ENCODE data around the gene GPN2. TPM values are rescaled to one million over a fixed set of nuclear protein-coding genes. Genes with fewer than 3 reads are reported as not detected.
"Not testable (repeated sequence)": the region's sequence is repeated elsewhere in the genome, so short reads cannot be mapped to it uniquely, and the experiment has no call there.

Gene GPN2
- total RNA-seq, 1 experiment from 2014 or later: 41.9 TPM

GRCh38 chr1:26838474-26839338, 51.4 kb downstream of the GPN2 start:
- Histone ChIP-seq H3K4me3 (ENCODE audit: low read depth in 2 of 2, low read length in 2 of 2) (no peak overlapping the region), H3K27me3 (ENCODE audit: control insufficient read depth, insufficient read depth, low read length) (no peaks in the 10 kb centered on the region), H3K36me3 (ENCODE audit: control insufficient read depth, insufficient read depth, low read length) (no peaks in the 10 kb centered on the region), H3K9me3 (ENCODE audit: control insufficient read depth, insufficient read depth, low read depth, low read length) (no peaks in the 10 kb centered on the region), H3K4me1 (ENCODE audit: control insufficient read depth, insufficient read depth, low read length) (no peaks in the 10 kb centered on the region), H3K27ac (ENCODE audit: low read length) (no peak overlapping the region)
- TF ChIP-seq REST (IDR thresholded peaks at IDR 0.05; ENCODE audit: insufficient read depth in 1 of 2, low read depth in 2 of 2, low read length in 1 of 2) (no peak), CTCF (IDR thresholded peaks at IDR 0.05) (no peak), POLR2AphosphoS5 (IDR thresholded peaks at IDR 0.05; ENCODE audit: low read depth, low read length) (no peak), TCF7L2 (IDR thresholded peaks at IDR 0.05; ENCODE audit: low read depth, low read length) (no peak), SIN3A (IDR thresholded peaks at IDR 0.05; ENCODE audit: borderline replicate concordance, insufficient read depth, low read depth, low read length) (no peak)
- CTCF ChIA-PET: no interaction called here
- no TSS peak for BruUV-seq (replicated peaks)
- ATAC-seq: peak; percentile 54; the same call in 1 of the 2 replicates
- intact Hi-C loops (cut with micrococcal nuclease; ENCODE audit: unreplicated experiment) (no loop called here), in situ Hi-C loops (cut with HindIII; ENCODE audit: low pct_unique_long_range_greater_than_20kb, low sequenced_read_pairs) (no loop called here)
- POLR2A ChIA-PET: no interaction called here
- no peak for DNase-seq (ENCODE audit: low read depth, low spot score)

GRCh38 chr1:26837665-26838064, 52.4 kb downstream of the GPN2 start:
- H3K36me3 ChIP-seq (ENCODE audit: control insufficient read depth, insufficient read depth, low read length); intact Hi-C loops (cut with micrococcal nuclease; ENCODE audit: unreplicated experiment); POLR2A ChIA-PET; H3K27ac ChIP-seq (ENCODE audit: low read length); BruUV-seq (replicated peaks); H3K9me3 ChIP-seq (ENCODE audit: control insufficient read depth, insufficient read depth, low read depth, low read length); H3K27me3 ChIP-seq (ENCODE audit: control insufficient read depth, insufficient read depth, low read length); ATAC-seq; CTCF ChIA-PET; in situ Hi-C loops (cut with HindIII; ENCODE audit: low pct_unique_long_range_greater_than_20kb, low sequenced_read_pairs); H3K4me1 ChIP-seq (ENCODE audit: control insufficient read depth, insufficient read depth, low read length); H3K4me3 ChIP-seq (ENCODE audit: low read depth in 2 of 2, low read length in 2 of 2); DNase-seq (ENCODE audit: low read depth, low spot score): not testable (repeated sequence)
